MM.1S (cell line): ENCODE measurements around the gene ASTE1.

Source experiments
- DNase-seq: peaks from one replicate; pipeline ENCODE4 v3.0.0-alpha.2; 2015
- H2AFZ ChIP-seq: fragments of 300-600 bp; sonication (generic); 2 replicates; pipeline ENCODE4 v1.6.0; 2016; ENCODE audit warnings: antibody characterized with exemption, low read length
- H3F3A ChIP-seq: fragments of 300-600 bp; sonication (generic); 2 replicates; pipeline ENCODE4 v1.6.1; 2016; ENCODE audit warnings: mild to moderate bottlenecking, antibody characterized with exemption, low read length, moderate library complexity, mixed read lengths; ENCODE audit not compliant: insufficient read depth
- H3K27ac ChIP-seq: fragments of 300-600 bp; sonication (generic); 2 replicates; pipeline ENCODE4 v1.5.1; 2016; ENCODE audit warnings: mild to moderate bottlenecking, low read length
- H3K27me3 ChIP-seq: fragments of 300-600 bp; sonication (generic); replicated peaks from 2 replicates; pipeline ENCODE4 v1.6.0; 2016; ENCODE audit warnings: low read length; ENCODE audit not compliant: insufficient read depth
- H3K36me3 ChIP-seq: fragments of 300-600 bp; sonication (generic); replicated peaks from 2 replicates; pipeline ENCODE4 v1.6.1; 2016; ENCODE audit warnings: mild to moderate bottlenecking, low read length, mixed read lengths; ENCODE audit not compliant: insufficient read depth
- H3K4me1 ChIP-seq: fragments of 300-600 bp; sonication (generic); 2 replicates; pipeline ENCODE4 v1.6.1; 2016; ENCODE audit warnings: low read length, mixed read lengths
- H3K4me2 ChIP-seq: fragments of 300-600 bp; sonication (generic); 2 replicates; pipeline ENCODE4 v1.6.0; 2016; ENCODE audit warnings: low read depth, low read length
- H3K4me3 ChIP-seq: fragments of 300-600 bp; sonication (generic); 2 replicates; pipeline ENCODE4 v1.5.1; 2016; ENCODE audit warnings: low read length, mixed read lengths
- H3K79me2 ChIP-seq: fragments of 300-600 bp; sonication (generic); 2 replicates; pipeline ENCODE4 v1.6.1; 2016; ENCODE audit warnings: mixed run types, low read length, mixed read lengths
- H3K9ac ChIP-seq: fragments of 300-600 bp; sonication (generic); 2 replicates; pipeline ENCODE4 v1.6.1; 2016; ENCODE audit warnings: low read length, mixed read lengths
- H3K9me2 ChIP-seq: fragments of 300-600 bp; sonication (generic); replicated peaks from 2 replicates; pipeline ENCODE4 v1.6.1; 2016; ENCODE audit warnings: mild to moderate bottlenecking, low read length, mixed read lengths; ENCODE audit not compliant: insufficient read depth
- H3K9me3 ChIP-seq: fragments of 300-600 bp; sonication (generic); replicated peaks from 2 replicates; pipeline ENCODE4 v1.6.1; 2016; ENCODE audit warnings: mild to moderate bottlenecking, low read length, mixed read lengths; ENCODE audit not compliant: insufficient read depth
- H4K20me1 ChIP-seq: fragments of 300-600 bp; sonication (generic); 2 replicates; pipeline ENCODE4 v1.6.1; 2016; ENCODE audit warnings: mild to moderate bottlenecking, low read length, moderate library complexity, mixed read lengths; ENCODE audit not compliant: insufficient read depth
- EZH2 ChIP-seq: fragments of 300-600 bp; sonication (generic); optimal IDR thresholded peaks from 2 replicates; pipeline ENCODE3; 2017; ENCODE audit warnings: low read depth, mild to moderate bottlenecking, antibody characterized with exemption, low read length, mixed read lengths
- EZH2phosphoT487 ChIP-seq: fragments of 300-600 bp; sonication (generic); IDR thresholded peaks from 2 replicates; pipeline ENCODE4 v1.6.1; 2018; ENCODE audit warnings: antibody characterized with exemption, low read length
- TF ChIP-seq, protein P1 (sequence below): fragments of 300-600 bp; sonication (generic); IDR thresholded peaks from 2 replicates; pipeline ENCODE4 v1.5.1; 2016; ENCODE audit warnings: antibody characterized with exemption, low read length, mixed read lengths

Gene ASTE1

GRCh38 chr3:130991126-130991525 lies 35.5 kb downstream of the ASTE1 start:
- no peaks in the 10 kb centered on the region for H4K20me1 ChIP-seq
- H3K27me3 ChIP-seq: no peaks in the 10 kb centered on the region
- H3K9ac ChIP-seq: no peak overlapping the region
- 0 out of 2 replicates have a peak, but pooled peaks cover 4% of the 10 kb centered on the region for H3K36me3 ChIP-seq
- no peak overlapping the region for H3K4me2 ChIP-seq
- no peaks in the 10 kb centered on the region for H3K9me2 ChIP-seq
- H3K4me3 ChIP-seq: no peak overlapping the region
- no peak overlapping the region for H2AFZ ChIP-seq
- no peaks in the 10 kb centered on the region for H3F3A ChIP-seq
- TF ChIP-seq EZH2phosphoT487: no peak
- no peak overlapping the region for H3K27ac ChIP-seq
- no peaks in the 10 kb centered on the region for H3K79me2 ChIP-seq
- H3K9me3 ChIP-seq: no peaks in the 10 kb centered on the region
- no peaks in the 10 kb centered on the region for H3K4me1 ChIP-seq
- DNase-seq: no peak

- Histone ChIP-seq H3K36me3 (0 out of 2 replicates have a peak, but pooled peaks cover 4% of the 10 kb centered on the region), H3K9me3 (no peaks in the 10 kb centered on the region), H3K9me2 (no peaks in the 10 kb centered on the region), H3K27me3 (no peaks in the 10 kb centered on the region), H3K4me1 (no peaks in the 10 kb centered on the region), H3K27ac (no peak overlapping the region), H4K20me1 (no peaks in the 10 kb centered on the region), H3K9ac (no peak overlapping the region), H3K79me2 (no peaks in the 10 kb centered on the region), H2AFZ (no peak overlapping the region), H3F3A (no peaks in the 10 kb centered on the region), H3K4me3 (no peak overlapping the region), H3K4me2 (no peak overlapping the region)
- DNase-seq: no peak
- TF ChIP-seq, protein P1, sequence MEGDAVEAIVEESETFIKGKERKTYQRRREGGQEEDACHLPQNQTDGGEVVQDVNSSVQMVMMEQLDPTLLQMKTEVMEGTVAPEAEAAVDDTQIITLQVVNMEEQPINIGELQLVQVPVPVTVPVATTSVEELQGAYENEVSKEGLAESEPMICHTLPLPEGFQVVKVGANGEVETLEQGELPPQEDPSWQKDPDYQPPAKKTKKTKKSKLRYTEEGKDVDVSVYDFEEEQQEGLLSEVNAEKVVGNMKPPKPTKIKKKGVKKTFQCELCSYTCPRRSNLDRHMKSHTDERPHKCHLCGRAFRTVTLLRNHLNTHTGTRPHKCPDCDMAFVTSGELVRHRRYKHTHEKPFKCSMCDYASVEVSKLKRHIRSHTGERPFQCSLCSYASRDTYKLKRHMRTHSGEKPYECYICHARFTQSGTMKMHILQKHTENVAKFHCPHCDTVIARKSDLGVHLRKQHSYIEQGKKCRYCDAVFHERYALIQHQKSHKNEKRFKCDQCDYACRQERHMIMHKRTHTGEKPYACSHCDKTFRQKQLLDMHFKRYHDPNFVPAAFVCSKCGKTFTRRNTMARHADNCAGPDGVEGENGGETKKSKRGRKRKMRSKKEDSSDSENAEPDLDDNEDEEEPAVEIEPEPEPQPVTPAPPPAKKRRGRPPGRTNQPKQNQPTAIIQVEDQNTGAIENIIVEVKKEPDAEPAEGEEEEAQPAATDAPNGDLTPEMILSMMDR: no peak
- TF ChIP-seq EZH2phosphoT487: no peak
- TF ChIP-seq EZH2: no peak
These were observed 36.3 kb downstream of the ASTE1 start for GRCh38 chr3:130990282-130990681.

GRCh38 chr3:130981469-130981868 lies 45.2 kb downstream of the ASTE1 start:
- Histone ChIP-seq H3K79me2 (no peaks in the 10 kb centered on the region), H3K27ac (no peak overlapping the region), H3K9me3 (no peaks in the 10 kb centered on the region), H3K36me3 (no peaks in the 10 kb centered on the region), H3K9me2 (no peaks in the 10 kb centered on the region), H3F3A (no peaks in the 10 kb centered on the region), H4K20me1 (no peaks in the 10 kb centered on the region; the same call in 1 of the 2 replicates), H3K4me2 (no peak overlapping the region), H3K4me3 (no peak overlapping the region), H2AFZ (no peak overlapping the region), H3K9ac (no peak overlapping the region), H3K4me1 (no peaks in the 10 kb centered on the region), H3K27me3 (no peaks in the 10 kb centered on the region)
- TF ChIP-seq, protein P1: no peak
- TF ChIP-seq EZH2: no peak
- no peak for TF ChIP-seq EZH2phosphoT487
- no peak for DNase-seq

GRCh38 chr3:130979117-130979516 lies 47.5 kb downstream of the ASTE1 start:
- no peak overlapping the region for H2AFZ ChIP-seq
- H3K9me3 ChIP-seq: no peaks in the 10 kb centered on the region
- no peaks in the 10 kb centered on the region for H3K27me3 ChIP-seq
- H3K9ac ChIP-seq: no peak overlapping the region
- H3K27ac ChIP-seq: no peak overlapping the region
- no peak for DNase-seq
- no peaks in the 10 kb centered on the region for H3K36me3 ChIP-seq
- no peaks in the 10 kb centered on the region for H3F3A ChIP-seq
- no peak overlapping the region for H3K4me3 ChIP-seq
- no peaks in the 10 kb centered on the region for H3K4me1 ChIP-seq
- no peak overlapping the region for H3K4me2 ChIP-seq
- no peaks in the 10 kb centered on the region; the same call in 1 of the 2 replicates for H4K20me1 ChIP-seq
- no peaks in the 10 kb centered on the region for H3K79me2 ChIP-seq
- TF ChIP-seq EZH2phosphoT487 (no peak), EZH2 (no peak)
- TF ChIP-seq, protein P1: no peak
- no peaks in the 10 kb centered on the region for H3K9me2 ChIP-seq
